Fibroblast of lung (primary cell): ENCODE data around the gene EMILIN3.

Source experiments
- EZH2 ChIP-seq: IDR thresholded peaks from 2 replicates; pipeline ENCODE4 v1.5.1; 2012; ENCODE audit warnings: low read length, control low read depth, mild to moderate bottlenecking; ENCODE audit errors: missing control alignments
- TF ChIP-seq, protein P1 (sequence below), 2 donors: IDR thresholded peaks in 1 of 2; conservative IDR thresholded peaks in 1 of 2; 1 replicate in 1 of 2; 2 replicates in 1 of 2; pipeline ENCODE4 v1.5.1; 2011 to 2012; ENCODE audit warnings: low read length in 2 of 2, control low read depth in 1 of 2, inconsistent platforms in 1 of 2, low read depth in 1 of 2, mild to moderate bottlenecking in 1 of 2

DNA sequence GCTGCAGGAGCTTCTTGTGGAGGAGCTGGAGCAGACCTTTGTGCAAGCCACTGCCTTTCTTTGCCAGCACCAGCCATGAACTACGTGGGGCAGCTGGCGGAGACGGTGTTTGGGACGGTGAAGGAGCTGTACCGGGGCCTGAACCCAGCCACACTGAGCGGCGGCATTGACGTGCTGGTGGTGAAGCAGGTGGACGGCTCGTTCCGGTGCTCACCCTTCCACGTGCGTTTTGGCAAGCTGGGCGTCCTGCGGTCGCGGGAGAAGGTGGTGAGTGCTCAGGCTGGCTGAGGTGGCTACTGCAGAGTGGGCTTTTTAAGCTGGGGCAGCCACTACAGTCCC, 20.9 kb downstream of the EMILIN3 start:
- TF ChIP-seq, protein P1, sequence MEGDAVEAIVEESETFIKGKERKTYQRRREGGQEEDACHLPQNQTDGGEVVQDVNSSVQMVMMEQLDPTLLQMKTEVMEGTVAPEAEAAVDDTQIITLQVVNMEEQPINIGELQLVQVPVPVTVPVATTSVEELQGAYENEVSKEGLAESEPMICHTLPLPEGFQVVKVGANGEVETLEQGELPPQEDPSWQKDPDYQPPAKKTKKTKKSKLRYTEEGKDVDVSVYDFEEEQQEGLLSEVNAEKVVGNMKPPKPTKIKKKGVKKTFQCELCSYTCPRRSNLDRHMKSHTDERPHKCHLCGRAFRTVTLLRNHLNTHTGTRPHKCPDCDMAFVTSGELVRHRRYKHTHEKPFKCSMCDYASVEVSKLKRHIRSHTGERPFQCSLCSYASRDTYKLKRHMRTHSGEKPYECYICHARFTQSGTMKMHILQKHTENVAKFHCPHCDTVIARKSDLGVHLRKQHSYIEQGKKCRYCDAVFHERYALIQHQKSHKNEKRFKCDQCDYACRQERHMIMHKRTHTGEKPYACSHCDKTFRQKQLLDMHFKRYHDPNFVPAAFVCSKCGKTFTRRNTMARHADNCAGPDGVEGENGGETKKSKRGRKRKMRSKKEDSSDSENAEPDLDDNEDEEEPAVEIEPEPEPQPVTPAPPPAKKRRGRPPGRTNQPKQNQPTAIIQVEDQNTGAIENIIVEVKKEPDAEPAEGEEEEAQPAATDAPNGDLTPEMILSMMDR (conservative IDR thresholded peaks at IDR 0.05 in 1 of 2, IDR thresholded peaks at IDR 0.05 in 1 of 2; ENCODE audit: low read depth in 1 of 2, low read length in 2 of 2) = no peak
- no peak for TF ChIP-seq EZH2
